WTC11 (cell line): ENCODE data around the gene ZSCAN10.

Source experiments
- AFF4 ChIP-seq: sonication (generic); formaldehyde crosslinking; IDR thresholded peaks from 2 replicates; pipeline ENCODE4 v1.8.1; 2023; ENCODE audit warnings: mild to moderate bottlenecking, missing genetic modification reagents, borderline replicate concordance
- ATF3 ChIP-seq: sonication (generic); formaldehyde crosslinking; conservative IDR thresholded peaks from 2 replicates; pipeline ENCODE4 v1.8.1; 2022; ENCODE audit warnings: mild to moderate bottlenecking, missing genetic modification reagents
- CREB1 ChIP-seq: sonication (generic); formaldehyde crosslinking; IDR thresholded peaks from 2 replicates; pipeline ENCODE4 v1.8.0; 2023; ENCODE audit warnings: mild to moderate bottlenecking, missing genetic modification reagents
- CTCF ChIP-seq: fragments of 200-600 bp; IDR thresholded peaks from 2 replicates; pipeline ENCODE4 v1.8.0; 2022; ENCODE audit warnings: antibody characterized with exemption
- ELF4 ChIP-seq: sonication (generic); formaldehyde crosslinking; IDR thresholded peaks from 2 replicates; pipeline ENCODE4 v1.8.1; 2022; ENCODE audit warnings: low read depth, mild to moderate bottlenecking, moderate library complexity, missing genetic modification reagents
- ETV6 ChIP-seq: sonication (generic); formaldehyde crosslinking; IDR thresholded peaks from 2 replicates; pipeline ENCODE4 v1.8.1; 2022; ENCODE audit warnings: mild to moderate bottlenecking, missing genetic modification reagents
- FOXP4 ChIP-seq: sonication (generic); formaldehyde crosslinking; IDR thresholded peaks from 2 replicates; pipeline ENCODE4 v1.8.0; 2022; ENCODE audit warnings: mild to moderate bottlenecking, missing genetic modification reagents
- KAT7 ChIP-seq: sonication (generic); formaldehyde crosslinking; IDR thresholded peaks from 2 replicates; pipeline ENCODE4 v1.8.1; 2023; ENCODE audit warnings: missing genetic modification reagents, mild to moderate bottlenecking, borderline replicate concordance
- MAX ChIP-seq: sonication (generic); formaldehyde crosslinking; IDR thresholded peaks from 2 replicates; pipeline ENCODE4 v1.8.0; 2022; ENCODE audit warnings: mild to moderate bottlenecking, missing genetic modification reagents
- NR2C2 ChIP-seq: sonication (generic); formaldehyde crosslinking; IDR thresholded peaks from 2 replicates; pipeline ENCODE4 v1.8.0; 2022; ENCODE audit warnings: mild to moderate bottlenecking, missing genetic modification reagents
- PRDM15 ChIP-seq: sonication (generic); formaldehyde crosslinking; IDR thresholded peaks from 2 replicates; pipeline ENCODE4 v1.8.0; 2022; ENCODE audit warnings: missing genetic modification reagents
- SP1 ChIP-seq: sonication (generic); formaldehyde crosslinking; conservative IDR thresholded peaks from 2 replicates; pipeline ENCODE4 v1.8.1; 2022; ENCODE audit warnings: missing genetic modification reagents
- ZNF232 ChIP-seq: sonication (generic); formaldehyde crosslinking; IDR thresholded peaks from 2 replicates; pipeline ENCODE4 v1.8.0; 2022; ENCODE audit warnings: mild to moderate bottlenecking, missing genetic modification reagents
- ZNF317 ChIP-seq: sonication (generic); formaldehyde crosslinking; IDR thresholded peaks from 2 replicates; pipeline ENCODE4 v1.8.1; 2023; ENCODE audit warnings: low read depth, mild to moderate bottlenecking, moderate library complexity, missing genetic modification reagents, borderline replicate concordance

GRCh38 chr16:3073448-3073847, 25.6 kb downstream of the ZSCAN10 start:
- TF ChIP-seq ATF3 (CRISPR knock-in tag) (no peak), KAT7 (no peak), CTCF (no peak), AFF4 (CRISPR knock-in tag) (no peak), MAX (no peak), ZNF317 (CRISPR knock-in tag) (no peak), FOXP4 (no peak), ELF4 (no peak), ZNF232 (no peak), CREB1 (CRISPR knock-in tag) (no peak), ETV6 (CRISPR knock-in tag) (no peak), PRDM15 (CRISPR knock-in tag) (no peak), SP1 (CRISPR knock-in tag) (no peak), NR2C2 (no peak)
